DOHH2 (cell line): ENCODE results near the gene PPY.

Experiments
- EZH2phosphoT487 ChIP-seq: fragments of 200-600 bp; sonication (generic); IDR thresholded peaks from 2 replicates; pipeline ENCODE4 v1.6.1; 2017; ENCODE audit warnings: borderline replicate concordance, mild to moderate bottlenecking, antibody characterized with exemption, low read length, moderate library complexity, mixed read lengths
- TF ChIP-seq, protein P1 (sequence below): fragments of 200-600 bp; sonication (generic); IDR thresholded peaks from one replicate; pipeline ENCODE4 v1.5.1; 2014; ENCODE audit warnings: antibody characterized with exemption, mild to moderate bottlenecking, low read depth, low read length; ENCODE audit not compliant: poor library complexity, severe bottlenecking

DNA sequence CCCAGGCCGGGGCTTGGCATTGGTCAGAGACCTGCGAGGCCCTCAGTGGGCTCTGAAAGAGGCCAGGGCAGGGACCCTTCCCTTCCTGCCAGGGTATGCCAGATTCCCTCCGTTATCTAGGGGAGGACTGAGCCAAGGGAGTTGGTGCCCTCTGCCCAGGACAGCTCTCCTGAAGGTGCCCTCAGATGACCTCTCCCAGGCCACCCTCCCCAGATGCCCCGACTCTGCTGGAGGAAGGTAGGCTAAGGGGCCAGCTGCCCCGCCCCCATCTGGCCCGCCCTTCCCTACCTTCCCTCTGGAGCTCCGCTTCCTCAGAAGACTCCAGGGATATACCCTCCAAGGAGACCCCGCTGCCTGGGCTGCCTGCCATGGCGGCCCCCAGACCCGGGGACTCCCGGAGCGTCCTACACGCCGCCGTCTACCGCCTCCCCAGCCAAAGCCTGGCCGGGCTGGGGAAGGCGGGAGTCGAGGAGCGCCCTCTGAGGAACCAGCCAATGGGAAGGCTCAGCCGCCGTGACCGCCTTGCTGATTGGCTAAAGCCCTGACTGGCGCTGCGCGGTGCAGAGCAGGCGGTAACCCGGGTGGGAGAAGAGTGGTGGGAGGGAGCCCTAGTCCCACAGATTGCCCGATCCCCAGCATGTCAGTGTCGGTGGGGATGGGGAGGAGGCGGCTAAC lies 42.0 kb downstream of the PPY start:
- TF ChIP-seq, protein P1, sequence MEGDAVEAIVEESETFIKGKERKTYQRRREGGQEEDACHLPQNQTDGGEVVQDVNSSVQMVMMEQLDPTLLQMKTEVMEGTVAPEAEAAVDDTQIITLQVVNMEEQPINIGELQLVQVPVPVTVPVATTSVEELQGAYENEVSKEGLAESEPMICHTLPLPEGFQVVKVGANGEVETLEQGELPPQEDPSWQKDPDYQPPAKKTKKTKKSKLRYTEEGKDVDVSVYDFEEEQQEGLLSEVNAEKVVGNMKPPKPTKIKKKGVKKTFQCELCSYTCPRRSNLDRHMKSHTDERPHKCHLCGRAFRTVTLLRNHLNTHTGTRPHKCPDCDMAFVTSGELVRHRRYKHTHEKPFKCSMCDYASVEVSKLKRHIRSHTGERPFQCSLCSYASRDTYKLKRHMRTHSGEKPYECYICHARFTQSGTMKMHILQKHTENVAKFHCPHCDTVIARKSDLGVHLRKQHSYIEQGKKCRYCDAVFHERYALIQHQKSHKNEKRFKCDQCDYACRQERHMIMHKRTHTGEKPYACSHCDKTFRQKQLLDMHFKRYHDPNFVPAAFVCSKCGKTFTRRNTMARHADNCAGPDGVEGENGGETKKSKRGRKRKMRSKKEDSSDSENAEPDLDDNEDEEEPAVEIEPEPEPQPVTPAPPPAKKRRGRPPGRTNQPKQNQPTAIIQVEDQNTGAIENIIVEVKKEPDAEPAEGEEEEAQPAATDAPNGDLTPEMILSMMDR = no peak
- TF ChIP-seq EZH2phosphoT487 = no peak
